Adrenal gland (tissue), 19 donors: ENCODE data around the gene ACAD8. TPM values are rescaled to one million over a fixed set of nuclear protein-coding genes. Genes with fewer than 3 reads are reported as not detected.

Experiments used
- DNase-seq, 7 donors: peaks; one replicate each; pipeline ENCODE4 v3.0.0-alpha.2; 2019 to 2020
- H3K27ac ChIP-seq, 5 donors: fragments of 200-600 bp; sonication (generic) in 4 of 5; 1 replicate in 3 of 5; 2 replicates in 2 of 5; pipeline versions ENCODE4 v1.5.1 to v1.8.0; 2016 to 2020; ENCODE audit warnings: mild to moderate bottlenecking in 1 of 5
- H3K27me3 ChIP-seq: fragments of 200-600 bp; 2 replicates; pipeline ENCODE4 v1.8.0; 2021
- H3K36me3 ChIP-seq, 2 donors: fragments of 200-600 bp; replicated peaks in 1 of 2; 1 replicate in 1 of 2; 2 replicates in 1 of 2; pipeline versions ENCODE4 v1.5.1 to v1.8.0; 2018 to 2022
- H3K4me1 ChIP-seq, 2 donors: fragments of 200-600 bp; replicated peaks in 1 of 2; 1 replicate in 1 of 2; 2 replicates in 1 of 2; pipeline versions ENCODE4 v1.5.1 to v1.8.0; 2018 to 2021
- H3K4me3 ChIP-seq, 4 donors: fragments of 200-600 bp; sonication (generic) in 3 of 4; one replicate each; pipeline ENCODE4 v1.5.1; 2016 to 2018
- H3K9me3 ChIP-seq, 3 donors: fragments of 200-600 bp; sonication (generic) in 1 of 3; replicated peaks in 1 of 3; 1 replicate in 2 of 3; 2 replicates in 1 of 3; pipeline versions ENCODE4 v1.5.1 to v1.8.0; 2016 to 2021
- POLR2A ChIP-seq, 2 donors: fragments of 450-650 bp; IDR thresholded peaks; one replicate each; pipeline ENCODE4 v1.6.1; 2017; ENCODE audit warnings: antibody characterized with exemption in 2 of 2, mild to moderate bottlenecking in 2 of 2, moderate library complexity in 1 of 2
- WGBS, 4 donors: extraction: QIAGEN DNeasy Blood & Tissue Kit in 2 of 4; methylation state at CpG; one replicate each; pipeline versions ENCODE4 v1.1.5 to v1.1.7; 2013 to 2017; 5-methylcytosine and 5-hydroxymethylcytosine counted together
- intact Hi-C, 2 donors: fragments of 100-400 bp; cut with DNase I; formaldehyde crosslinking; loops; one replicate each; pipeline versions ENCODE4 v1.14.1 to v1.15.0; 2022 to 2023
- long read RNA-seq, 10 donors: library from polyadenylated mRNA in 3 of 10; unstranded in 2 of 10; stranded (forward) in 1 of 10; transcript quantifications; one replicate each; pipeline ENCODE4 v2.0.0 and lab custom pipeline, GENCODE V29; 2021 to 2026
- polyA plus RNA-seq, 3 donors: library from polyadenylated mRNA; stranded (reverse); fragments of 200-250 nt in 2 of 3; fragments of 350-450 nt in 1 of 3; fragmentation: Illumina TruSeq in 1 of 3; extraction: RNeasy Lipid Tissue Mini Kit (QIAGEN cat#74804) in 1 of 3; gene quantifications; one replicate each; pipeline ENCODE4 v1.2.3, GENCODE V29; 2013 to 2014
- total RNA-seq, 9 donors: library from RNA; depleted of rRNA in 4 of 9; stranded (reverse); fragments of >200 nt in 4 of 9; fragments of 120-200 nt in 1 of 9; fragmentation: NEBNext Ultra II Directional in 1 of 9; extraction: Animal tissue kit (Norgen Biotek cat#: 25700) in 1 of 9; gene quantifications; one replicate each; pipeline versions ENCODE4 v1.1.0 to v1.2.4, GENCODE V29; 2013 to 2023
- TF ChIP-seq, protein P1 (sequence below), 6 experiments: fragments of 450-650 bp in 4 of 6; fragments of 200-600 bp in 2 of 6; sonication (generic) in 1 of 6; IDR thresholded peaks; 1 replicate in 5 of 6; 2 replicates in 1 of 6; pipeline versions ENCODE4 v1.5.1 to v1.8.0; 2016 to 2021; ENCODE audit warnings: antibody characterized with exemption in 6 of 6, mild to moderate bottlenecking in 2 of 6, moderate library complexity in 1 of 6
- donor health status: healthy with polysubstance abuse.
- donor health status: Bipolar disorder and iron deficiency.
- donor health status: DM: yes; HTN: yes; CAD: no.
- donor health status: DM: no; HTN: no; CAD: no.
- donor health status: DM: no; HTN: no; CAD: no.
- donor health status: DM: yes; HTN: yes; CAD: no.

The ACAD8 gene
- 10 to 100 TPM; 24.7 to 45.0 (median 35.7) TPM for total RNA-seq
- 10 to 100 TPM; 22.4 to 27.1 (median 23.3) TPM for polyA plus RNA-seq
- long read RNA-seq, donor 1, transcript ACAD8-201 (11 exons, 2,249 nt) = major isoform, 10 of 10 reads
- long read RNA-seq, donor 1, partial matches to known transcripts = 0 of 10 reads
- long read RNA-seq, donor 1, other reads (novel, unspliced or antisense) = 0 of 10 reads
- long read RNA-seq, donor 2, transcript ACAD8-201 (11 exons, 2,249 nt) = major isoform, 7 of 7 reads
- long read RNA-seq, donor 2, partial matches to known transcripts = 0 of 7 reads
- long read RNA-seq, donor 2, other reads (novel, unspliced or antisense) = 0 of 7 reads
- long read RNA-seq, donor 3, transcript ACAD8-201 (11 exons, 2,249 nt) = major isoform, 8 of 8 reads
- long read RNA-seq, donor 3, partial matches to known transcripts = 0 of 8 reads
- long read RNA-seq, donor 3, other reads (novel, unspliced or antisense) = 0 of 8 reads
- long read RNA-seq, donor 4, transcript ACAD8-201 (11 exons, 2,249 nt) = major isoform, 29 of 41 reads
- long read RNA-seq, donor 4, partial matches to known transcripts = 1 of 41 reads
- long read RNA-seq, donor 4, other reads (novel, unspliced or antisense) = 11 of 41 reads
- long read RNA-seq, donor 5, transcript ACAD8-201 (11 exons, 2,249 nt) = major isoform, 107 of 146 reads
- long read RNA-seq, donor 5, partial matches to known transcripts = 2 of 146 reads
- long read RNA-seq, donor 5, other reads (novel, unspliced or antisense) = 35 of 146 reads
- long read RNA-seq, donor 6, transcript ACAD8-201 (11 exons, 2,249 nt) = major isoform, 12 of 22 reads
- long read RNA-seq, donor 6, partial matches to known transcripts = 7 of 22 reads
- long read RNA-seq, donor 6, other reads (novel, unspliced or antisense) = 3 of 22 reads
- long read RNA-seq, donor 7, partial matches to known transcripts = 0 of 3 reads
- long read RNA-seq, donor 7, other reads (novel, unspliced or antisense) = 0 of 3 reads
- long read RNA-seq, donor 8, transcript ACAD8-201 (11 exons, 2,249 nt) = major isoform, 10 of 10 reads
- long read RNA-seq, donor 8, partial matches to known transcripts = 0 of 10 reads
- long read RNA-seq, donor 8, other reads (novel, unspliced or antisense) = 0 of 10 reads
- long read RNA-seq, donor 9, partial matches to known transcripts = 0 of 6 reads
- long read RNA-seq, donor 9, other reads (novel, unspliced or antisense) = 0 of 6 reads
- long read RNA-seq, donor 10, partial matches to known transcripts = 0 of 2 reads
- long read RNA-seq, donor 10, other reads (novel, unspliced or antisense) = 0 of 2 reads

DNA sequence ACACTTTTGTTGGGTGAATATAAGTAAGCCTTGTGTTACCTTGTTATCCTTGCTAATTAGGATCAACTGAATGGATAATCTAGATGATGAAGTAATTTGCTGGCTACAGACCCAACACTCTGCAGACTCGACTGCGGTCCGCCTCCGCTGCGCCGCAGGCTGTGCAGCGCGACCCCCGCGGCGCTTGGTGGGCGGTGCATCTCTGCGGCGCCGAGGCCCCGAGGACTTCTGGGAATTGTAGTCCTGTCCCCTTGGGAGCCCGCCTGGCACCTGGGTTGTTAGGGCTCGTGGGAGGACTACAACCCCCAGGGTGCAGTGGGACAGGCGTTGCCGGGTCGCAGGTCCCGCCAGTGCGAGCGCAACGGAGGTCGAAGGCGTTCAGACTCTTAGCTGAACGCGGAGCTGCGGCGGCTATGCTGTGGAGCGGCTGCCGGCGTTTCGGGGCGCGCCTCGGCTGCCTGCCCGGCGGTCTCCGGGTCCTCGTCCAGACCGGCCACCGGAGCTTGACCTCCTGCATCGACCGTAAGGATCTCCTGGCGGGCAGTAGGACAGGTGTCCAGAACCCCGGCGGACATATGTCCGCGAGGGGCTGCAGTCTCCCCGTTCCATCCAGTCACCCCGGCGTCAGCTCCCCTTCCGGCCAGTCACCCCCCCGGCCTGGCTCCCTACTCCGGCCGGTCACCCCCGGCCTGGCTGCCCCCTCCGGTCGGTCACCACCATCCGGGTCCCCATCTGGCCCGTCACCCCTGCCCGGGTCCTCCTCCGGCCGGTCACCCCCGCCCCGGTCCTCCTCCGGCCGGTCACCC, at the start of gene ACAD8, which contains the start of gene THYN1:
Gene ACAD8, plus strand, starts transcription at position 381 of the 806 bp plus-strand sequence. Its CDS starts 33 bp downstream, at position 414.
Gene THYN1, minus strand, starts transcription at position 165 of the 806 bp plus-strand sequence. CDS start 470 bp downstream, outside the sequence.
- H3K27me3 ChIP-seq = no peaks in the 10 kb centered on the region
- H3K4me3 ChIP-seq = peak within 1 kb of the TSS; percentile 48 to 90 (median 76)
- TF ChIP-seq, protein P1, sequence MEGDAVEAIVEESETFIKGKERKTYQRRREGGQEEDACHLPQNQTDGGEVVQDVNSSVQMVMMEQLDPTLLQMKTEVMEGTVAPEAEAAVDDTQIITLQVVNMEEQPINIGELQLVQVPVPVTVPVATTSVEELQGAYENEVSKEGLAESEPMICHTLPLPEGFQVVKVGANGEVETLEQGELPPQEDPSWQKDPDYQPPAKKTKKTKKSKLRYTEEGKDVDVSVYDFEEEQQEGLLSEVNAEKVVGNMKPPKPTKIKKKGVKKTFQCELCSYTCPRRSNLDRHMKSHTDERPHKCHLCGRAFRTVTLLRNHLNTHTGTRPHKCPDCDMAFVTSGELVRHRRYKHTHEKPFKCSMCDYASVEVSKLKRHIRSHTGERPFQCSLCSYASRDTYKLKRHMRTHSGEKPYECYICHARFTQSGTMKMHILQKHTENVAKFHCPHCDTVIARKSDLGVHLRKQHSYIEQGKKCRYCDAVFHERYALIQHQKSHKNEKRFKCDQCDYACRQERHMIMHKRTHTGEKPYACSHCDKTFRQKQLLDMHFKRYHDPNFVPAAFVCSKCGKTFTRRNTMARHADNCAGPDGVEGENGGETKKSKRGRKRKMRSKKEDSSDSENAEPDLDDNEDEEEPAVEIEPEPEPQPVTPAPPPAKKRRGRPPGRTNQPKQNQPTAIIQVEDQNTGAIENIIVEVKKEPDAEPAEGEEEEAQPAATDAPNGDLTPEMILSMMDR (IDR thresholded peaks at IDR 0.05) = peak; percentile 32 to 66 (median 48)
- peak; percentile 13 to 66 for TF ChIP-seq POLR2A (IDR thresholded peaks at IDR 0.05)
- peaks cover 0 to 33% of the 10 kb centered on the region in 2 donors for H3K36me3 ChIP-seq
- peak within 1 kb of the TSS in 3 of 5 donors; percentile 29 to 67 (median 31) for H3K27ac ChIP-seq
- intact Hi-C loops = no loop called here
- no peaks in the 10 kb centered on the region for H3K9me3 ChIP-seq
- peak; percentile 96 to 98 (median 97) for DNase-seq
- H3K4me1 ChIP-seq = peaks cover 7 to 21% of the 10 kb centered on the region in 2 donors
- WGBS, 4 donors = 0% methylated on average over 18 to 70 of the region's 70 CpGs; no CpG with 5 or more reads in 1 of the 4 donors

DNA sequence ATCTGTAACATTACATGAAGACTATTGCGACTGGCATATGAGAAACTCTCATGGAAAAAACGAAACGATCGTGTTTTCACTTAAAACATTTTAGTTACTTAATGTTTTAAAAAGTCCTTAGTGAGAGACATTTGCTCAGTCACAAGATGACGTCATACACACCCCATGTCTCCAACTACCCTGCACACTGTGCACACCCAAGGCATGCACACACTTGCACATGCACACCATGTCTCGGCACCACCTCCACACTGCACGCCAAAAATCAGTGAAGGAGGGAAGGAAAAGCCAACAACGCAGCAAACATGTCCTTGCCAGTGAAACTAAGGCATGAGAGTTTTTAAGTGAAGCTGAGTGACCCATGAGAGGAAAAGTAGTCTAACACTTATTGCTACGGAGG, 47.6 kb upstream of the ACAD8 start:
- Histone ChIP-seq H3K27ac (no peak overlapping the region), H3K27me3 (no peaks in the 10 kb centered on the region), H3K4me3 (no peak overlapping the region), H3K9me3 (no peaks in the 10 kb centered on the region), H3K36me3 (peaks cover 0 to 53% of the 10 kb centered on the region in 2 donors), H3K4me1 (no peaks in the 10 kb centered on the region)
- DNase-seq = no peak
- intact Hi-C loops = no loop called here
- no peak for TF ChIP-seq POLR2A (IDR thresholded peaks at IDR 0.05)
- TF ChIP-seq, protein P1 (IDR thresholded peaks at IDR 0.05) = no peak
- WGBS, 4 donors = 94 to 97% (median 95%) methylated on average over 9 of the region's 9 CpGs

DNA sequence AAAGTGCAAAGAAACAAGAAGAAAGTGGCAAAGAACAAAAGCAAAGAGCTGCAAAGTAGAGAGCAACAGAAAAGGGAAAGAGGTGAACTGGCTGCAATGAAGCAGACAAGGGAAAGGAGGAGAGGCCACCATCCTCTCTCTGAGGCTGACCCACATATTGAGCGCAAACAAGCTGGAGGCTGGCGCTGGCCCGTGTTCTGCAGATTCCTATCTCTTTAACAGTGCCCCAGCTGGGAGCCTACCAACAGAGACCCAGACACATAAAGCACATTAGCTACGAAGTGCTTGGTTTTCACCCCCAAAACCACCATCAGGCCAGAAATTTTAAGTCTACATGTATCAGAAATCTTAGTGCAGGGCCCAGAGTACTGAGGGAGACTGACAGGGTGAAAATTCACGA, 47.2 kb upstream of the ACAD8 start:
- H3K27ac ChIP-seq = no peak overlapping the region
- no peak overlapping the region for H3K4me3 ChIP-seq
- H3K27me3 ChIP-seq = no peaks in the 10 kb centered on the region
- H3K4me1 ChIP-seq = no peaks in the 10 kb centered on the region
- no peak for TF ChIP-seq POLR2A (IDR thresholded peaks at IDR 0.05)
- TF ChIP-seq, protein P1 (IDR thresholded peaks at IDR 0.05) = no peak
- H3K36me3 ChIP-seq = peaks cover 0 to 53% of the 10 kb centered on the region in 2 donors
- intact Hi-C loops = no loop called here
- DNase-seq = peak in 1 of 7 donors; percentile 72
- H3K9me3 ChIP-seq = no peaks in the 10 kb centered on the region
- WGBS, 4 donors = 75 to 94% (median 88%) methylated on average over 5 of the region's 5 CpGs
